Neutrophil (primary cell): ENCODE measurements around the gene CACNA2D4.

ENCODE experiments used
- H3K27ac ChIP-seq: fragments of 200-600 bp; sonication (generic); 2 replicates; pipeline ENCODE4 v1.5.1; 2016; ENCODE audit warnings: mild to moderate bottlenecking, moderate library complexity
- H3K27me3 ChIP-seq: fragments of 200-600 bp; sonication (generic); 2 replicates; pipeline ENCODE4 v1.6.0; 2016; ENCODE audit warnings: mild to moderate bottlenecking
- H3K36me3 ChIP-seq: fragments of 200-600 bp; sonication (generic); 2 replicates; pipeline ENCODE4 v1.5.1; 2017
- H3K4me1 ChIP-seq, 2 experiments: fragments of 200-600 bp in 1 of 2; sonication (generic) in 1 of 2; 1 replicate in 1 of 2; 2 replicates in 1 of 2; pipeline versions ENCODE4 v1.5.1 to v1.6.1; 2013 to 2016; ENCODE audit warnings: low read depth in 1 of 2, low read length in 1 of 2, mild to moderate bottlenecking in 1 of 2, moderate library complexity in 1 of 2; ENCODE audit not compliant: control insufficient read depth in 1 of 2, insufficient read depth in 1 of 2
- H3K4me3 ChIP-seq, 2 experiments: fragments of 200-600 bp in 1 of 2; sonication (generic) in 1 of 2; 1 replicate in 1 of 2; 2 replicates in 1 of 2; pipeline ENCODE4 v1.5.1; 2013 to 2016; ENCODE audit warnings: low read depth in 1 of 2, low read length in 1 of 2, mild to moderate bottlenecking in 1 of 2, moderate library complexity in 1 of 2
- H3K9me3 ChIP-seq: fragments of 200-600 bp; sonication (generic); 2 replicates; pipeline ENCODE4 v1.5.1; 2016
- CTCF ChIP-seq: fragments of 200-600 bp; sonication (generic); IDR thresholded peaks from 2 replicates; pipeline ENCODE4 v1.5.1; 2016; ENCODE audit warnings: antibody characterized with exemption

Gene CACNA2D4

GRCh38 chr12:1919284-1919683 lies 832 bp upstream of the CACNA2D4 start:
- peaks cover 9% of the 10 kb centered on the region for H3K36me3 ChIP-seq
- no peak for TF ChIP-seq CTCF
- peak overlapping the region; percentile 79 to 90 for H3K4me3 ChIP-seq
- peak overlapping the region; percentile 97 for H3K27ac ChIP-seq
- H3K9me3 ChIP-seq = no peaks in the 10 kb centered on the region
- H3K27me3 ChIP-seq = peaks cover 4% of the 10 kb centered on the region
- peaks cover 36 to 39% of the 10 kb centered on the region in 2 experiments for H3K4me1 ChIP-seq

- H3K36me3 ChIP-seq = peaks cover 9% of the 10 kb centered on the region
- peaks cover 36 to 39% of the 10 kb centered on the region in 2 experiments for H3K4me1 ChIP-seq
- TF ChIP-seq CTCF = no peak
- peak overlapping the region; percentile 79 to 90 for H3K4me3 ChIP-seq
- peaks cover 4% of the 10 kb centered on the region for H3K27me3 ChIP-seq
- H3K9me3 ChIP-seq = no peaks in the 10 kb centered on the region
- peak overlapping the region; percentile 97 for H3K27ac ChIP-seq
Measured at GRCh38 chr12:1918884-1919236, 408 bp upstream of the CACNA2D4 start.

GRCh38 chr12:1917172-1918070 lies 1.0 kb downstream of the CACNA2D4 start:
- Histone ChIP-seq H3K4me1 (peaks cover 36 to 39% of the 10 kb centered on the region in 2 experiments), H3K36me3 (peaks cover 9% of the 10 kb centered on the region), H3K4me3 (peak overlapping the region; percentile 79 to 90), H3K27ac (peak overlapping the region; percentile 97), H3K27me3 (peaks cover 4% of the 10 kb centered on the region), H3K9me3 (no peaks in the 10 kb centered on the region)
- TF ChIP-seq CTCF = no peak

GRCh38 chr12:1916371-1917171 lies 1.9 kb downstream of the CACNA2D4 start:
- peaks cover 4% of the 10 kb centered on the region for H3K27me3 ChIP-seq
- TF ChIP-seq CTCF = no peak
- H3K4me1 ChIP-seq = peaks cover 36 to 39% of the 10 kb centered on the region in 2 experiments
- H3K36me3 ChIP-seq = peaks cover 9% of the 10 kb centered on the region
- peak overlapping the region; percentile 97 for H3K27ac ChIP-seq
- H3K9me3 ChIP-seq = no peaks in the 10 kb centered on the region
- H3K4me3 ChIP-seq = peak overlapping the region in 1 of 2 experiments; percentile 90

GRCh38 chr12:1915082-1915968 lies 3.1 kb downstream of the CACNA2D4 start:
- no peak for TF ChIP-seq CTCF

More at GRCh38 chr12:1915082-1915968, 3.1 kb downstream of the CACNA2D4 start:
- Histone ChIP-seq H3K27me3 (peaks cover 8% of the 10 kb centered on the region), H3K4me3 (no peak overlapping the region), H3K9me3 (no peaks in the 10 kb centered on the region), H3K4me1 (peaks cover 27 to 29% of the 10 kb centered on the region in 2 experiments), H3K36me3 (peaks cover 9% of the 10 kb centered on the region), H3K27ac (no peak overlapping the region)
